GM12878 (cell line): ENCODE results near the gene HS6ST3. TPM values are rescaled to one million over a fixed set of nuclear protein-coding genes. Genes with fewer than 3 reads are reported as not detected.

Experiments used
- ATAC-seq: fragments of 200-7000 bp; cut with Tn5 transposase; 3 replicates; pipeline ENCODE4 v1.9.1; 2020; ENCODE audit warnings: mild to moderate bottlenecking, moderate library complexity
- BruUV-seq: library from RNA; stranded (reverse); fragments of 400-500 nt; replicated peaks from 2 replicates; lab custom pipeline; 2021; lab: Mats Ljungman, UMichigan
- CTCF ChIA-PET: fragments of 300-600 bp; sonication (Branson Sonifier 250); formaldehyde crosslinking; extraction: SDS; loops from one replicate; lab custom pipeline; 2021; ENCODE audit warnings: inconsistent platforms; lab: Yijun Ruan, JAX
- POLR2A ChIA-PET: fragments of 350-600 bp; formaldehyde crosslinking; extraction: SDS; loops from one replicate; lab custom pipeline; 2021; ENCODE audit warnings: inconsistent platforms; lab: Charles Lee
- RAD21 ChIA-PET: fragments of 300-600 bp; sonication (Branson Sonifier 250); formaldehyde crosslinking; loops from one replicate; lab custom pipeline; 2023; ENCODE audit warnings: antibody characterized with exemption; ENCODE audit not compliant: unreplicated experiment; lab: Charles Lee
- SMC1A ChIA-PET: fragments of 300-600 bp; sonication (Branson Sonifier 250); formaldehyde crosslinking; loops from one replicate; lab custom pipeline; 2023; ENCODE audit not compliant: unreplicated experiment, uncharacterized antibody; lab: Charles Lee
- DNase-seq: peaks from one replicate; pipeline ENCODE4 v3.0.0-alpha.2; 2011; ENCODE audit warnings: low read depth, low spot score
- FAIRE-seq: peaks from 3 replicates; lab custom pipeline; 2011; peaks lifted over from hg19 to GRCh38; lab: Jason Lieb, UNC
- H2AFZ ChIP-seq: 2 replicates; pipeline ENCODE4 v1.6.0; 2011; ENCODE audit warnings: low read depth, low read length, control low read depth; ENCODE audit not compliant: control insufficient read depth
- H3K27ac ChIP-seq: 2 replicates; pipeline ENCODE4 v1.5.1; 2011; ENCODE audit warnings: control low read depth; ENCODE audit not compliant: control insufficient read depth, insufficient read depth
- H3K27me3 ChIP-seq, 2 experiments: replicated peaks in 1 of 2; 2 replicates each; pipeline versions ENCODE4 v1.6.0 to v1.6.1; 2011; ENCODE audit warnings: low read length in 1 of 2; ENCODE audit not compliant: control insufficient read depth in 2 of 2, insufficient read depth in 2 of 2
- H3K36me3 ChIP-seq, 2 experiments: 2 replicates each; pipeline ENCODE4 v1.5.1; 2011; ENCODE audit warnings: low read length in 1 of 2; ENCODE audit not compliant: control insufficient read depth in 2 of 2, insufficient read depth in 2 of 2
- H3K4me1 ChIP-seq: 2 replicates; pipeline ENCODE4 v1.6.1; 2011; ENCODE audit warnings: mild to moderate bottlenecking, low read length, moderate library complexity, mixed read lengths; ENCODE audit not compliant: control insufficient read depth, insufficient read depth
- H3K4me2 ChIP-seq: 2 replicates; pipeline ENCODE4 v1.6.0; 2011; ENCODE audit warnings: control low read depth; ENCODE audit not compliant: control insufficient read depth, insufficient read depth
- H3K4me3 ChIP-seq: fragments of 200-600 bp; sonication (generic); 2 replicates; pipeline ENCODE4 v1.5.1; 2016
- H3K79me2 ChIP-seq: 2 replicates; pipeline ENCODE4 v1.6.0; 2011; ENCODE audit warnings: low read length; ENCODE audit not compliant: control insufficient read depth, insufficient read depth
- H3K9ac ChIP-seq: 2 replicates; pipeline ENCODE4 v1.8.0; 2011; ENCODE audit warnings: low read length, control low read depth, mixed read lengths; ENCODE audit not compliant: control insufficient read depth, insufficient read depth
- H3K9me3 ChIP-seq: replicated peaks from 3 replicates; pipeline ENCODE4 v1.5.1; 2011; ENCODE audit warnings: mild to moderate bottlenecking, low read length; ENCODE audit not compliant: control insufficient read depth, insufficient read depth
- H4K20me1 ChIP-seq: 2 replicates; pipeline ENCODE4 v1.6.0; 2011; ENCODE audit not compliant: control insufficient read depth, insufficient read depth
- BCL11A ChIP-seq: IDR thresholded peaks from 2 replicates; pipeline ENCODE4 v1.6.1; 2011; ENCODE audit warnings: low read depth, low read length
- BHLHE40 ChIP-seq, 2 experiments: fragments of 450-650 bp in 1 of 2; IDR thresholded peaks; 2 replicates each; pipeline ENCODE4 v1.6.1; 2011 to 2017; ENCODE audit warnings: low read depth in 2 of 2, borderline replicate concordance in 1 of 2, improper control_type of control experiment in 1 of 2, low read length in 1 of 2, mild to moderate bottlenecking in 1 of 2
- PML ChIP-seq: IDR thresholded peaks from 2 replicates; pipeline ENCODE4 v1.6.1; 2012; ENCODE audit warnings: low read length, inconsistent platforms
- PRDM15 ChIP-seq: fragments of 450-650 bp; formaldehyde crosslinking; IDR thresholded peaks from 2 replicates; pipeline ENCODE4 v1.4.0; 2020; ENCODE audit warnings: mild to moderate bottlenecking, moderate library complexity
- RFX5 ChIP-seq: IDR thresholded peaks from 2 replicates; pipeline ENCODE4 v1.6.1; 2011; ENCODE audit warnings: low read depth, low read length, improper control_type of control experiment
- TBL1XR1 ChIP-seq: IDR thresholded peaks from 2 replicates; pipeline ENCODE4 v1.6.1; 2012; ENCODE audit warnings: low read depth, low read length, improper control_type of control experiment
- YY1 ChIP-seq: IDR thresholded peaks from 2 replicates; pipeline ENCODE4 v1.6.1; 2011; ENCODE audit warnings: low read depth, mild to moderate bottlenecking, low read length
- WGBS: methylation state at CpG from one replicate; pipeline ENCODE4 v1.1.6; 2016; ENCODE audit warnings: low lambda C conversion rate; ENCODE audit not compliant: insufficient replicate concordance, insufficient coverage; ENCODE audit errors: missing lambda C conversion rate; 5-methylcytosine and 5-hydroxymethylcytosine counted together
- in situ Hi-C: fragments of 300-500 bp; cut with MboI; formaldehyde crosslinking; loops from 9 replicates; pipeline ENCODE4 v1.14.3; 2018; ENCODE audit warnings: mixed read lengths
- intact Hi-C: fragments of 100-400 bp; cut with micrococcal nuclease; formaldehyde crosslinking; loops from one replicate; pipeline ENCODE4 v1.14.2; 2022; ENCODE audit not compliant: unreplicated experiment
- polyA plus RNA-seq, 11 experiments: library from polyadenylated mRNA; depleted of rRNA in 4 of 11; unstranded in 6 of 11; stranded (reverse) in 5 of 11; fragments of >200 nt; fragmentation: Nextera tagmentation in 4 of 11; fragmentation: Illumina TruSeq in 1 of 11; extraction: Ambion mirVana in 4 of 11; extraction: Trizol in 1 of 11; gene quantifications; 1 replicate in 1 of 11; 2 replicates in 10 of 11; pipeline versions ENCODE4 v1.2.1 to v1.2.3, GENCODE V29; 2011 to 2016; ENCODE audit warnings: inconsistent platforms in 2 of 11, missing spikeins in 2 of 11, low read depth in 1 of 11
- total RNA-seq, 4 experiments: library from RNA; depleted of rRNA in 3 of 4; stranded (reverse); fragments of >200 nt in 3 of 4; fragmentation: Illumina TruSeq in 1 of 4; extraction: Trizol in 1 of 4; gene quantifications; 2 replicates each; pipeline versions ENCODE4 v1.2.1 to v1.2.3, GENCODE V29; 2013 to 2021
- TF ChIP-seq, protein P1 (sequence below): fragments of 450-650 bp; IDR thresholded peaks from 2 replicates; pipeline ENCODE4 v1.6.1; 2017; ENCODE audit warnings: antibody characterized with exemption, mild to moderate bottlenecking, moderate library complexity
- TF ChIP-seq, protein P2 (sequence below): fragments of 450-650 bp; formaldehyde crosslinking; IDR thresholded peaks from 2 replicates; pipeline ENCODE4 v1.5.0; 2022; ENCODE audit warnings: mild to moderate bottlenecking, missing genetic modification characterization
- TF ChIP-seq, protein P3 (sequence below): fragments of 450-650 bp; IDR thresholded peaks from 2 replicates; pipeline ENCODE4 v1.6.1; 2017; ENCODE audit warnings: mild to moderate bottlenecking

HS6ST3 gene
- total and polyA plus RNA-seq, 10 of the 15 experiments (the other 5 are each of a cell fraction or from before 2014, with no cell fraction given): under 0.01 to 2.9 TPM; not detected in 8

DNA sequence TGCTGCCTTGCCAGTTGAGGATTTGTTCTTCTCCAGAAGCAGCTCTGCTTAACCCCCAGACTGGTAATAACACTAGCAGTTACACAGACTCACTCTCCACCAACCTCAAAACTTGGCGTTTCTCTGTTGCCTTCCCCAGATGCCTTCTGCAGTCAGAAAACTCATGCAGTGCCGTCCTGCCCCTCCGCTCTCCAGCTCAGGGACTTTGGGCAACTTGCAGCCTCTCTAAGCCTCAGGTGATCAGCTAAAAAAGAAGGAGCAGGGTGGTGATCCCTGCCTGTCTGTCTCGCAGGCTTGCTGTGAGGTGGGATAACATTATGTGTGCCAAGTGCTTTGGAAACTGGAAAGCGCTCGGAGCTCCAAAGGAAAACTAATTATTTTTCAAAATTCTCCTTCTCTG lies 391.6 kb downstream of the HS6ST3 start:
- CTCF ChIA-PET: no interaction called here
- FAIRE-seq (no peak), DNase-seq (no peak), ATAC-seq (no peak)
- Histone ChIP-seq H3K9ac (no peak overlapping the region), H3K79me2 (no peaks in the 10 kb centered on the region), H3K9me3 (no peaks in the 10 kb centered on the region), H3K27me3 (no peaks in the 10 kb centered on the region), H3K4me2 (no peak overlapping the region), H3K4me3 (no peak overlapping the region), H3K27ac (no peak overlapping the region), H3K36me3 (no peaks in the 10 kb centered on the region), H4K20me1 (no peaks in the 10 kb centered on the region), H2AFZ (no peak overlapping the region), H3K4me1 (no peaks in the 10 kb centered on the region)
- WGBS: 30% methylated on average over 6 of the region's 6 CpGs
- intact Hi-C loops: no loop called here
- SMC1A ChIA-PET: interaction anchor here (1.2 kb wide), 1 partner anchor 9 kb away, joined by 3 read pairs; no protein-coding TSS in a partner anchor
- BruUV-seq: no TSS peak
- POLR2A ChIA-PET: no interaction called here
- in situ Hi-C loops: no loop called here
- TF ChIP-seq, protein P1, sequence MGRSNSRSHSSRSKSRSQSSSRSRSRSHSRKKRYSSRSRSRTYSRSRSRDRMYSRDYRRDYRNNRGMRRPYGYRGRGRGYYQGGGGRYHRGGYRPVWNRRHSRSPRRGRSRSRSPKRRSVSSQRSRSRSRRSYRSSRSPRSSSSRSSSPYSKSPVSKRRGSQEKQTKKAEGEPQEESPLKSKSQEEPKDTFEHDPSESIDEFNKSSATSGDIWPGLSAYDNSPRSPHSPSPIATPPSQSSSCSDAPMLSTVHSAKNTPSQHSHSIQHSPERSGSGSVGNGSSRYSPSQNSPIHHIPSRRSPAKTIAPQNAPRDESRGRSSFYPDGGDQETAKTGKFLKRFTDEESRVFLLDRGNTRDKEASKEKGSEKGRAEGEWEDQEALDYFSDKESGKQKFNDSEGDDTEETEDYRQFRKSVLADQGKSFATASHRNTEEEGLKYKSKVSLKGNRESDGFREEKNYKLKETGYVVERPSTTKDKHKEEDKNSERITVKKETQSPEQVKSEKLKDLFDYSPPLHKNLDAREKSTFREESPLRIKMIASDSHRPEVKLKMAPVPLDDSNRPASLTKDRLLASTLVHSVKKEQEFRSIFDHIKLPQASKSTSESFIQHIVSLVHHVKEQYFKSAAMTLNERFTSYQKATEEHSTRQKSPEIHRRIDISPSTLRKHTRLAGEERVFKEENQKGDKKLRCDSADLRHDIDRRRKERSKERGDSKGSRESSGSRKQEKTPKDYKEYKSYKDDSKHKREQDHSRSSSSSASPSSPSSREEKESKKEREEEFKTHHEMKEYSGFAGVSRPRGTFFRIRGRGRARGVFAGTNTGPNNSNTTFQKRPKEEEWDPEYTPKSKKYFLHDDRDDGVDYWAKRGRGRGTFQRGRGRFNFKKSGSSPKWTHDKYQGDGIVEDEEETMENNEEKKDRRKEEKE: no peak
- TF ChIP-seq RFX5 (no peak), TBL1XR1 (no peak), YY1 (no peak), BCL11A (no peak), BHLHE40 (IDR thresholded peaks at IDR 0.05; ENCODE audit: borderline replicate concordance in 1 of 2, low read depth in 2 of 2, low read length in 1 of 2) (no peak), PML (no peak), PRDM15 (CRISPR knock-in tag) (no peak)
- TF ChIP-seq, protein P2, sequence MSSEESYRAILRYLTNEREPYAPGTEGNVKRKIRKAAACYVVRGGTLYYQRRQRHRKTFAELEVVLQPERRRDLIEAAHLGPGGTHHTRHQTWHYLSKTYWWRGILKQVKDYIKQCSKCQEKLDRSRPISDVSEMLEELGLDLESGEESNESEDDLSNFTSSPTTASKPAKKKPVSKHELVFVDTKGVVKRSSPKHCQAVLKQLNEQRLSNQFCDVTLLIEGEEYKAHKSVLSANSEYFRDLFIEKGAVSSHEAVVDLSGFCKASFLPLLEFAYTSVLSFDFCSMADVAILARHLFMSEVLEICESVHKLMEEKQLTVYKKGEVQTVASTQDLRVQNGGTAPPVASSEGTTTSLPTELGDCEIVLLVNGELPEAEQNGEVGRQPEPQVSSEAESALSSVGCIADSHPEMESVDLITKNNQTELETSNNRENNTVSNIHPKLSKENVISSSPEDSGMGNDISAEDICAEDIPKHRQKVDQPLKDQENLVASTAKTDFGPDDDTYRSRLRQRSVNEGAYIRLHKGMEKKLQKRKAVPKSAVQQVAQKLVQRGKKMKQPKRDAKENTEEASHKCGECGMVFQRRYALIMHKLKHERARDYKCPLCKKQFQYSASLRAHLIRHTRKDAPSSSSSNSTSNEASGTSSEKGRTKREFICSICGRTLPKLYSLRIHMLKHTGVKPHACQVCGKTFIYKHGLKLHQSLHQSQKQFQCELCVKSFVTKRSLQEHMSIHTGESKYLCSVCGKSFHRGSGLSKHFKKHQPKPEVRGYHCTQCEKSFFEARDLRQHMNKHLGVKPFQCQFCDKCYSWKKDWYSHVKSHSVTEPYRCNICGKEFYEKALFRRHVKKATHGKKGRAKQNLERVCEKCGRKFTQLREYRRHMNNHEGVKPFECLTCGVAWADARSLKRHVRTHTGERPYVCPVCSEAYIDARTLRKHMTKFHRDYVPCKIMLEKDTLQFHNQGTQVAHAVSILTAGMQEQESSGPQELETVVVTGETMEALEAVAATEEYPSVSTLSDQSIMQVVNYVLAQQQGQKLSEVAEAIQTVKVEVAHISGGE (CRISPR knock-in tag): no peak
- TF ChIP-seq, protein P3, sequence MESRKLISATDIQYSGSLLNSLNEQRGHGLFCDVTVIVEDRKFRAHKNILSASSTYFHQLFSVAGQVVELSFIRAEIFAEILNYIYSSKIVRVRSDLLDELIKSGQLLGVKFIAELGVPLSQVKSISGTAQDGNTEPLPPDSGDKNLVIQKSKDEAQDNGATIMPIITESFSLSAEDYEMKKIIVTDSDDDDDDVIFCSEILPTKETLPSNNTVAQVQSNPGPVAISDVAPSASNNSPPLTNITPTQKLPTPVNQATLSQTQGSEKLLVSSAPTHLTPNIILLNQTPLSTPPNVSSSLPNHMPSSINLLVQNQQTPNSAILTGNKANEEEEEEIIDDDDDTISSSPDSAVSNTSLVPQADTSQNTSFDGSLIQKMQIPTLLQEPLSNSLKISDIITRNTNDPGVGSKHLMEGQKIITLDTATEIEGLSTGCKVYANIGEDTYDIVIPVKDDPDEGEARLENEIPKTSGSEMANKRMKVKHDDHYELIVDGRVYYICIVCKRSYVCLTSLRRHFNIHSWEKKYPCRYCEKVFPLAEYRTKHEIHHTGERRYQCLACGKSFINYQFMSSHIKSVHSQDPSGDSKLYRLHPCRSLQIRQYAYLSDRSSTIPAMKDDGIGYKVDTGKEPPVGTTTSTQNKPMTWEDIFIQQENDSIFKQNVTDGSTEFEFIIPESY: no peak
- RAD21 ChIA-PET: no interaction called here
